ENCODE data around the gene RFX7.

RFX7 gene

DNA sequence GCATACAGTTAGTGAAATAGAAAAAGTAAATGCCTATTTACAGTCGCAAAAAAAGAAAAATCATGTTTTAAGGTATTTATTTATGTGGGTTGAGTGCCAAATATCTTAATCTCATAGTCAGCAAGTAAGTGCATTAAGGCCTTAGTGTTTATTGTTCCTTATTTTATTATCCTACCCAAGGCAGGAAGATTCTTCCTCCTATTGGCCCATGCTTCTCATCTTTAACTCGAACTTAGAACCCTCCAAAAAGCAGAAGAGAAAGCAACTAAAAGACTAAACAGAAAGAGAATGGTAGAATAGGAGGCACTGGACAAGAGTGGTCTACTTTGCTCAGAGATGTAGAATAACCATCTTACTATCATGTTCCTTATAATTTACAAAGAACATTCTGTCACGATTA is 7.5 kb downstream of the RFX7 start:
- H3K4me1 ChIP-seq, result peaks cover 0 to 33% (median 3%) of the 10 kb centered on the region in 10 experiments; a peak in 12 of 20 replicates
- H3K27ac ChIP-seq, result no peak overlapping the region
- no peak overlapping the region for H3K9ac ChIP-seq
- H3K9me3 ChIP-seq (replicated peaks in 1 of 11), result peaks cover 41 to 87% (median 82%) of the 10 kb centered on the region in 11 experiments
- H3K4me3 ChIP-seq, result no peak overlapping the region
- TF ChIP-seq Cebpa-rat (IDR thresholded peaks at IDR 0.05), result no peak
- peak overlapping the region in 2 of 11 experiments; percentile 26 to 30; a peak in 1 of 22 replicates for H3K4me2 ChIP-seq
- H4K20me1 ChIP-seq, result peaks cover 0 to 27% (median 2%) of the 10 kb centered on the region in 11 experiments; a peak in 8 of 22 replicates
- H3K36me3 ChIP-seq, result peaks cover 40 to 93% (median 84%) of the 10 kb centered on the region in 11 experiments
- H3K27me3 ChIP-seq, result no peaks in the 10 kb centered on the region

DNA sequence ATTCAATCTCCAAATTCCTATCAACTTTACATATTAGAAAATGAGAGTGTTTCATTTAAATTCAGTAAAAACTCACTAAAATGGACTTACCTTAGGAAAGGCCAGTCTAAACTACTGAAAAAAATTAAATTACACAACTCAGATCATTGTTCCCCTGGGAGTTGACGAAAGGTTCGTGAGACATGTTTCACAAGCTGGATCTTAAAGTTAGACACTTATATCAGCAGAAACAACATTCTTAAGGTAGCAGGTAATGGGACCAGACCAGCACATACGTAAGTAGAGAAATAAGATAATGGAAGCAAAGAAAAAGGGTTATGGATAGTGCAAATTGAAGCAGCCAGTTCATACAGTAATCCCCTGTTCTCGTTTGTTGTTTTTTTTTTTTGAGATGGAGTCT is 8.9 kb downstream of the RFX7 start:
- TF ChIP-seq Cebpa-rat (IDR thresholded peaks at IDR 0.05), result no peak
- peaks cover 55 to 98% (median 95%) of the 10 kb centered on the region in 11 experiments for H3K9me3 ChIP-seq (replicated peaks in 1 of 11)
- H3K27ac ChIP-seq, result no peak overlapping the region
- H4K20me1 ChIP-seq, result peaks cover 0 to 27% (median 0%) of the 10 kb centered on the region in 11 experiments; a peak in 8 of 22 replicates
- H3K4me2 ChIP-seq, result no peak overlapping the region
- H3K36me3 ChIP-seq, result peaks cover 53 to 100% (median 97%) of the 10 kb centered on the region in 11 experiments
- H3K4me1 ChIP-seq, result peaks cover 0 to 23% (median 0%) of the 10 kb centered on the region in 10 experiments; a peak in 4 of 20 replicates
- H3K9ac ChIP-seq, result no peak overlapping the region
- H3K4me3 ChIP-seq, result peak overlapping the region in 1 of 10 experiments; percentile 22; a peak in 1 of 20 replicates
- no peaks in the 10 kb centered on the region for H3K27me3 ChIP-seq

GRCh38 chr15:56233549-56233948 is 10.1 kb downstream of the RFX7 start:
- no peak for TF ChIP-seq Cebpa-rat (IDR thresholded peaks at IDR 0.05)
- Histone ChIP-seq H4K20me1 (peaks cover 0 to 27% (median 0%) of the 10 kb centered on the region in 11 experiments; a peak in 6 of 22 replicates), H3K36me3 (peaks cover 66 to 100% (median 98%) of the 10 kb centered on the region in 11 experiments), H3K27me3 (no peaks in the 10 kb centered on the region), H3K4me2 (no peak overlapping the region), H3K27ac (no peak overlapping the region), H3K9me3 (replicated peaks in 1 of 11) (peaks cover 68 to 98% (median 96%) of the 10 kb centered on the region in 11 experiments), H3K9ac (no peak overlapping the region), H3K4me1 (peaks cover 0 to 23% (median 0%) of the 10 kb centered on the region in 10 experiments; a peak in 4 of 20 replicates), H3K4me3 (peak overlapping the region in 2 of 10 experiments; percentile 40 to 41; a peak in 1 of 20 replicates)

DNA sequence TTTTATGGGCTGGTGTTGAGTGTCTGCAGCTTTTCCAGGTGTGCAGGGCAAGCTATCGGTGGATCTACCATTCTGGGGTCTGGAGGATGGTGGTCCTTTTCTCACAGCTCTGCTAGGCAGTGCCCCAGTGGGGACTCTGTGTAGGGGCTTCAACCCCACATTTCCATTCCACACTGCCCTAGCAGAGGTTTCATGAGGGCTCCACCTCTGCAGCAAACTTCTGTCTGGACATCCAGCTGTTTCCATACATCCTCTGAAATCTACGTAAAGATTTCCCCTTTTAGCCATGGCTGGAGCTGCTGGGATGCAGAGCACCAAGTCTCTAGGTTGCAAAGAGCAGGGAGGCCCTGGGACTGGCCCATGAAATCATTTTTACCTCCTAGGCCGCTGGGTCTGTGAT is 11.6 kb downstream of the RFX7 start:
- H3K4me2 ChIP-seq, result no peak overlapping the region
- peaks cover 0 to 16% (median 0%) of the 10 kb centered on the region in 10 experiments; a peak in 4 of 20 replicates for H3K4me1 ChIP-seq
- H4K20me1 ChIP-seq, result peaks cover 0 to 18% (median 0%) of the 10 kb centered on the region in 11 experiments; a peak in 5 of 22 replicates
- peak overlapping the region in 9 of 10 experiments; percentile 0 to 41 (median 36); a peak in 12 of 20 replicates for H3K4me3 ChIP-seq
- H3K27me3 ChIP-seq, result no peaks in the 10 kb centered on the region
- H3K9me3 ChIP-seq (replicated peaks in 1 of 11), result peaks cover 83 to 100% (median 99%) of the 10 kb centered on the region in 11 experiments
- no peak overlapping the region for H3K27ac ChIP-seq
- H3K9ac ChIP-seq, result no peak overlapping the region
- TF ChIP-seq Cebpa-rat (IDR thresholded peaks at IDR 0.05), result no peak
- peaks cover 77 to 100% (median 97%) of the 10 kb centered on the region in 11 experiments for H3K36me3 ChIP-seq

GRCh38 chr15:56228854-56229253 is 14.8 kb downstream of the RFX7 start:
- Histone ChIP-seq H3K36me3 (peaks cover 76 to 100% (median 89%) of the 10 kb centered on the region in 11 experiments), H3K9ac (no peak overlapping the region), H3K9me3 (replicated peaks in 1 of 11) (peaks cover 88 to 100% (median 99%) of the 10 kb centered on the region in 11 experiments), H3K4me1 (no peaks in the 10 kb centered on the region), H3K27me3 (no peaks in the 10 kb centered on the region), H3K4me2 (no peak overlapping the region), H3K4me3 (no peak overlapping the region), H4K20me1 (no peaks in the 10 kb centered on the region), H3K27ac (no peak overlapping the region)
- no peak for TF ChIP-seq Cebpa-rat (IDR thresholded peaks at IDR 0.05)

- H3K9ac ChIP-seq, result no peak overlapping the region
These were observed 15.3 kb downstream of the RFX7 start for GRCh38 chr15:56228352-56228751.

GRCh38 chr15:56227780-56228179 is 15.9 kb downstream of the RFX7 start:
- H3K27ac ChIP-seq, result no peak overlapping the region
- H3K9ac ChIP-seq, result no peak overlapping the region
- no peak overlapping the region for H3K4me3 ChIP-seq
- no peaks in the 10 kb centered on the region for H3K4me1 ChIP-seq
- H3K9me3 ChIP-seq (replicated peaks in 1 of 11), result peaks cover 88 to 100% (median 99%) of the 10 kb centered on the region in 11 experiments
- H3K36me3 ChIP-seq, result peaks cover 76 to 100% (median 89%) of the 10 kb centered on the region in 11 experiments
- no peaks in the 10 kb centered on the region for H3K27me3 ChIP-seq
- no peak overlapping the region for H3K4me2 ChIP-seq
- no peaks in the 10 kb centered on the region for H4K20me1 ChIP-seq
- no peak for TF ChIP-seq Cebpa-rat (IDR thresholded peaks at IDR 0.05)

More at GRCh38 chr15:56228352-56228751, 15.3 kb downstream of the RFX7 start:
- Histone ChIP-seq H3K9me3 (replicated peaks in 1 of 11) (peaks cover 88 to 100% (median 99%) of the 10 kb centered on the region in 11 experiments), H3K27me3 (no peaks in the 10 kb centered on the region), H3K36me3 (peaks cover 76 to 100% (median 89%) of the 10 kb centered on the region in 11 experiments), H3K4me1 (no peaks in the 10 kb centered on the region), H4K20me1 (no peaks in the 10 kb centered on the region), H3K4me3 (no peak overlapping the region), H3K4me2 (no peak overlapping the region), H3K27ac (no peak overlapping the region)
- no peak for TF ChIP-seq Cebpa-rat (IDR thresholded peaks at IDR 0.05)

GRCh38 chr15:56227306-56227705 is 16.4 kb downstream of the RFX7 start:
- no peak overlapping the region for H3K4me3 ChIP-seq
- H3K27ac ChIP-seq, result no peak overlapping the region
- H3K9me3 ChIP-seq (replicated peaks in 1 of 11), result peaks cover 88 to 100% (median 99%) of the 10 kb centered on the region in 11 experiments
- no peaks in the 10 kb centered on the region for H3K4me1 ChIP-seq
- no peaks in the 10 kb centered on the region for H3K27me3 ChIP-seq
- no peaks in the 10 kb centered on the region for H4K20me1 ChIP-seq
- peaks cover 76 to 100% (median 89%) of the 10 kb centered on the region in 11 experiments for H3K36me3 ChIP-seq
- H3K4me2 ChIP-seq, result no peak overlapping the region
- no peak for TF ChIP-seq Cebpa-rat (IDR thresholded peaks at IDR 0.05)
- H3K9ac ChIP-seq, result no peak overlapping the region

DNA sequence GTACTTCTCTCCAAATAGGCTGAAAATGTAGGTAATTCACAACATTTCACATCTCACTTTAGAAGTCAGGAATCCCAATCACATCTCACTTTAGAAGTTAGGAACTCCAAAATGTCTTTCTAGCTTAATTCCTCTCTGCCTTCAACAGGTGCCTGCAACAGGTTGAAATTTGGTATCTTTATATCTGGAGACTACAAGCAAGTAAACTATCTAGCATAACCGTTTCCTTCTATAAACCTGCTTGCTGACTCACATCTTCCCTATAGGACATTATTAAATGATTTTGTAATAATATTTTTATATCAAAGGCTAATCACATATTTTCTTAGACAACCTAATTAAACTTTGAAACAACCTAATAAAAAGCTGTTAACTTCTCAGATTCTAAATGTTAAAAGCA is 18.2 kb downstream of the RFX7 start:
- H3K9me3 ChIP-seq (replicated peaks in 1 of 11), result peaks cover 87 to 100% (median 97%) of the 10 kb centered on the region in 11 experiments

More for the DNA sequence above, 18.2 kb downstream of the RFX7 start:
- H3K4me2 ChIP-seq, result no peak overlapping the region
- peaks cover 66 to 98% (median 86%) of the 10 kb centered on the region in 11 experiments for H3K36me3 ChIP-seq
- no peak for TF ChIP-seq Cebpa-rat (IDR thresholded peaks at IDR 0.05)
- H3K27me3 ChIP-seq, result no peaks in the 10 kb centered on the region
- no peaks in the 10 kb centered on the region for H4K20me1 ChIP-seq
- H3K4me1 ChIP-seq, result no peaks in the 10 kb centered on the region
- no peak overlapping the region for H3K9ac ChIP-seq
- H3K27ac ChIP-seq, result no peak overlapping the region
- H3K4me3 ChIP-seq, result no peak overlapping the region

All from BLaER1 treated with 17β-estradiol and CSF1 and Interleukin-3, amounts not matched to agents 10 nM and 100 nM (cell line).